HEK293 (cell line): ENCODE measurements around the gene IL17REL.

ENCODE experiments used
- CTCF ChIA-PET: fragments of 350-600 bp; formaldehyde crosslinking; extraction: SDS; loops from one replicate; lab custom pipeline; 2021; ENCODE audit warnings: antibody characterized with exemption; lab: Yijun Ruan, JAX
- POLR2A ChIA-PET: fragments of 300-600 bp; formaldehyde crosslinking; extraction: SDS; loops from one replicate; lab custom pipeline; 2020; ENCODE audit warnings: antibody characterized with exemption, inconsistent platforms; lab: Yijun Ruan, JAX
- H3K27ac ChIP-seq: fragments of 200-500 bp; sonication (Bioruptor generic); 2 replicates; pipeline ENCODE4 v1.5.1; 2014; ENCODE audit warnings: low read depth, low read length, control low read depth, inconsistent platforms; ENCODE audit errors: extremely low read depth
- H3K36me3 ChIP-seq, 2 experiments: fragments of 200-500 bp in 1 of 2; sonication (Bioruptor generic) in 1 of 2; 1 replicate in 1 of 2; 2 replicates in 1 of 2; pipeline ENCODE4 v1.5.1; 2014 to 2017; ENCODE audit warnings: inconsistent platforms in 2 of 2, low read length in 2 of 2; ENCODE audit not compliant: control insufficient read depth in 2 of 2, insufficient read depth in 1 of 2
- H3K4me1 ChIP-seq: fragments of 200-500 bp; sonication (Bioruptor generic); 2 replicates; pipeline ENCODE4 v1.5.1; 2014; ENCODE audit warnings: mild to moderate bottlenecking, low read length, inconsistent platforms; ENCODE audit not compliant: control insufficient read depth, insufficient read depth
- H3K4me3 ChIP-seq: 2 replicates; pipeline ENCODE4 v1.5.1; 2011; ENCODE audit warnings: low read depth, mild to moderate bottlenecking, control low read depth, low read length, moderate library complexity
- H3K9me3 ChIP-seq: fragments of 200-500 bp; sonication (Bioruptor generic); 2 replicates; pipeline ENCODE4 v1.5.1; 2014; ENCODE audit warnings: low read depth, low read length, inconsistent platforms; ENCODE audit not compliant: control insufficient read depth, insufficient read depth
- GLIS1 ChIP-seq: fragments of 450-650 bp; formaldehyde crosslinking; IDR thresholded peaks from 2 replicates; pipeline ENCODE4 v1.5.1; 2016; ENCODE audit warnings: missing biosample characterization, missing genetic modification characterization
- PRDM1 ChIP-seq: fragments of 450-650 bp; formaldehyde crosslinking; IDR thresholded peaks from 2 replicates; pipeline ENCODE4; 2016; ENCODE audit warnings: missing biosample characterization, missing genetic modification characterization
- PRDM2 ChIP-seq: fragments of 450-650 bp; formaldehyde crosslinking; IDR thresholded peaks from 2 replicates; pipeline ENCODE4 v1.5.1; 2016; ENCODE audit warnings: missing biosample characterization, missing genetic modification characterization, borderline replicate concordance
- SCRT1 ChIP-seq: fragments of 450-650 bp; formaldehyde crosslinking; IDR thresholded peaks from 2 replicates; pipeline ENCODE4 v1.5.1; 2016; ENCODE audit warnings: missing biosample characterization, missing genetic modification characterization, borderline replicate concordance
- TSHZ1 ChIP-seq: fragments of 450-650 bp; formaldehyde crosslinking; IDR thresholded peaks from 2 replicates; pipeline ENCODE4 v1.5.1; 2016; ENCODE audit warnings: missing biosample characterization, missing genetic modification characterization, borderline replicate concordance
- ZBTB20 ChIP-seq: fragments of 450-650 bp; formaldehyde crosslinking; IDR thresholded peaks from 2 replicates; pipeline ENCODE4 v1.5.1; 2016; ENCODE audit warnings: missing biosample characterization, missing genetic modification characterization
- ZNF223 ChIP-seq: fragments of 450-650 bp; formaldehyde crosslinking; IDR thresholded peaks from 2 replicates; pipeline ENCODE4 v1.5.1; 2016; ENCODE audit warnings: missing biosample characterization, missing genetic modification characterization
- ZNF624 ChIP-seq: fragments of 450-650 bp; formaldehyde crosslinking; IDR thresholded peaks from 2 replicates; pipeline ENCODE4 v1.5.1; 2017; ENCODE audit warnings: missing biosample characterization, missing genetic modification characterization
- ZNF626 ChIP-seq: fragments of 450-650 bp; sonication (Bioruptor Pico); formaldehyde crosslinking; IDR thresholded peaks from 2 replicates; pipeline ENCODE4 v1.5.1; 2018; ENCODE audit warnings: missing biosample characterization, missing genetic modification characterization, inconsistent platforms
- ZNF692 ChIP-seq: fragments of 450-650 bp; formaldehyde crosslinking; IDR thresholded peaks from 2 replicates; pipeline ENCODE4 v1.5.1; 2016; ENCODE audit warnings: missing biosample characterization, missing genetic modification characterization
- TF ChIP-seq, protein P1 (sequence below): fragments of 450-650 bp; formaldehyde crosslinking; IDR thresholded peaks from 2 replicates; pipeline ENCODE4 v1.5.1; 2016; ENCODE audit warnings: missing biosample characterization, missing genetic modification characterization
- TF ChIP-seq, protein P2 (sequence below): fragments of 450-650 bp; formaldehyde crosslinking; optimal IDR thresholded peaks from 2 replicates; pipeline ENCODE3; 2016; ENCODE audit warnings: missing biosample characterization, mild to moderate bottlenecking, missing genetic modification characterization

IL17REL gene

DNA sequence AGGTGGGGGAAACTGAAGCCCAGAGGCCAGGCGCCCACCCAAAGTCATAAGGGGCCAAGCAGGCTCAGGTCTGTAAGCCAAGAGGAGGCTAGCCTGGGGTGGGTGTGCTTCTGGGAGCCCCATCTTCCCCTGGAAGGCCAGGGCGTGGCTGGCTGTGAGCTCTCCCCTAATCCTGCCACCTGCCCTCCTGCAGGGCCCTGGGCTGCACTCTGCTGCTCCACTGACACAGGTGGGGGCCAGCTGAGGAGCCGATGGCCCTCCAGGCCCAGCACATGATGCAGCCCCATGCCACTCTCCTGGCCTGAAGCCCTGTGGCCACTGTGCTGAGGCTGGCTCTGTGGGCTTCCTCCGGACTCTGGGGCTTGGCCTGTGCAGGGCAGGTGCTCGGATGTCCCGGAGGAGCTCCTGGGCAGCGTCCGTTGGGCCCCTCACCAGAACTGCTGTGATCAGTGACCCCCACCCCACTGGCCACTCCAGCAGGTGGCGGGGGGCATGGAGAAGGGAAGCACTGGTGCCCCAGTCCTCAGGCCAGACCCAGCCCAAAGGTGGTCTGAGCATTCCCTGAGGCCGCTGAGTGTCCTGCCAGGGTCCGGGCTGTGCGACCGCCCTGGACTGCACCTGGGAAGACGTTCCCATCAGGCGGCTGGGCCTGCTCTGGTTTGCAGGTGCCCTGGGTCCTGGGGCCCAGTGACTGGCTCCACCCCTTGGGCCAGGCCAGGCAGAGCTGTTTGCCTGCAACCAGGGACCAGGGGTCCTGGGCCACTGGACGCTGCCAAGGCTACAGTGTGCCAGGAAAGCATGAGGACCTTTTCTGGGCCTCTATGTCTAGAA lies 43.5 kb downstream of the IL17REL start (continued):
- TF ChIP-seq TSHZ1: no peak
- TF ChIP-seq, protein P1, sequence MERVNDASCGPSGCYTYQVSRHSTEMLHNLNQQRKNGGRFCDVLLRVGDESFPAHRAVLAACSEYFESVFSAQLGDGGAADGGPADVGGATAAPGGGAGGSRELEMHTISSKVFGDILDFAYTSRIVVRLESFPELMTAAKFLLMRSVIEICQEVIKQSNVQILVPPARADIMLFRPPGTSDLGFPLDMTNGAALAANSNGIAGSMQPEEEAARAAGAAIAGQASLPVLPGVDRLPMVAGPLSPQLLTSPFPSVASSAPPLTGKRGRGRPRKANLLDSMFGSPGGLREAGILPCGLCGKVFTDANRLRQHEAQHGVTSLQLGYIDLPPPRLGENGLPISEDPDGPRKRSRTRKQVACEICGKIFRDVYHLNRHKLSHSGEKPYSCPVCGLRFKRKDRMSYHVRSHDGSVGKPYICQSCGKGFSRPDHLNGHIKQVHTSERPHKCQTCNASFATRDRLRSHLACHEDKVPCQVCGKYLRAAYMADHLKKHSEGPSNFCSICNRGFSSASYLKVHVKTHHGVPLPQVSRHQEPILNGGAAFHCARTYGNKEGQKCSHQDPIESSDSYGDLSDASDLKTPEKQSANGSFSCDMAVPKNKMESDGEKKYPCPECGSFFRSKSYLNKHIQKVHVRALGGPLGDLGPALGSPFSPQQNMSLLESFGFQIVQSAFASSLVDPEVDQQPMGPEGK: 0 out of 2 replicates have a peak, but pooled peaks have one; percentile 15
- TF ChIP-seq PRDM2 (tag by site-specific recombination): no peak
- TF ChIP-seq ZNF692 (tag by site-specific recombination): no peak
- TF ChIP-seq ZNF223 (tag by site-specific recombination): no peak

- H3K4me3 ChIP-seq: no peak overlapping the region
- CTCF ChIA-PET: interaction anchor here (0.5 to 2.8 kb wide), 3 partner anchors 38 to 175 kb away, joined by 3 to 7 read pairs (median 5); no protein-coding TSS in a partner anchor
- peaks cover 3% of the 10 kb centered on the region; the same call in 1 of the 2 replicates for H3K4me1 ChIP-seq
- no peak overlapping the region for H3K27ac ChIP-seq
- no peaks in the 10 kb centered on the region for H3K9me3 ChIP-seq
- POLR2A ChIA-PET: interaction anchor here (1.4 kb wide), 1 partner anchor 8 kb away, joined by 4 read pairs; the partner anchor contains the start of gene PIM3
- H3K36me3 ChIP-seq: peaks cover 8 to 23% of the 10 kb centered on the region in 2 experiments; a peak in 2 of 3 replicates
- TF ChIP-seq ZBTB20 (tag by site-specific recombination) (no peak), PRDM1 (no peak), ZNF626 (no peak), SCRT1 (tag by site-specific recombination) (no peak), GLIS1 (no peak), ZNF624 (tag by site-specific recombination) (no peak), ZNF692 (tag by site-specific recombination) (no peak)
- TF ChIP-seq, protein P2, sequence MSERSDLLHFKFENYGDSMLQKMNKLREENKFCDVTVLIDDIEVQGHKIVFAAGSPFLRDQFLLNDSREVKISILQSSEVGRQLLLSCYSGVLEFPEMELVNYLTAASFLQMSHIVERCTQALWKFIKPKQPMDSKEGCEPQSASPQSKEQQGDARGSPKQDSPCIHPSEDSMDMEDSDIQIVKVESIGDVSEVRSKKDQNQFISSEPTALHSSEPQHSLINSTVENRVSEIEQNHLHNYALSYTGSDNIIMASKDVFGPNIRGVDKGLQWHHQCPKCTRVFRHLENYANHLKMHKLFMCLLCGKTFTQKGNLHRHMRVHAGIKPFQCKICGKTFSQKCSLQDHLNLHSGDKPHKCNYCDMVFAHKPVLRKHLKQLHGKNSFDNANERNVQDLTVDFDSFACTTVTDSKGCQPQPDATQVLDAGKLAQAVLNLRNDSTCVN (tag by site-specific recombination): no peak
- TF ChIP-seq, protein P1: peak; percentile 22; the same call in 1 of the 2 replicates
These were observed 44.2 kb downstream of the IL17REL start for GRCh38 chr22:49968313-49968830.
